ENCODE data around the gene CPPED1. TPM values are rescaled to one million over a fixed set of nuclear protein-coding genes. Genes with fewer than 3 reads are reported as not detected.

The CPPED1 gene
- total RNA-seq, 1 donor from 2014 or later = 15.0 TPM

DNA sequence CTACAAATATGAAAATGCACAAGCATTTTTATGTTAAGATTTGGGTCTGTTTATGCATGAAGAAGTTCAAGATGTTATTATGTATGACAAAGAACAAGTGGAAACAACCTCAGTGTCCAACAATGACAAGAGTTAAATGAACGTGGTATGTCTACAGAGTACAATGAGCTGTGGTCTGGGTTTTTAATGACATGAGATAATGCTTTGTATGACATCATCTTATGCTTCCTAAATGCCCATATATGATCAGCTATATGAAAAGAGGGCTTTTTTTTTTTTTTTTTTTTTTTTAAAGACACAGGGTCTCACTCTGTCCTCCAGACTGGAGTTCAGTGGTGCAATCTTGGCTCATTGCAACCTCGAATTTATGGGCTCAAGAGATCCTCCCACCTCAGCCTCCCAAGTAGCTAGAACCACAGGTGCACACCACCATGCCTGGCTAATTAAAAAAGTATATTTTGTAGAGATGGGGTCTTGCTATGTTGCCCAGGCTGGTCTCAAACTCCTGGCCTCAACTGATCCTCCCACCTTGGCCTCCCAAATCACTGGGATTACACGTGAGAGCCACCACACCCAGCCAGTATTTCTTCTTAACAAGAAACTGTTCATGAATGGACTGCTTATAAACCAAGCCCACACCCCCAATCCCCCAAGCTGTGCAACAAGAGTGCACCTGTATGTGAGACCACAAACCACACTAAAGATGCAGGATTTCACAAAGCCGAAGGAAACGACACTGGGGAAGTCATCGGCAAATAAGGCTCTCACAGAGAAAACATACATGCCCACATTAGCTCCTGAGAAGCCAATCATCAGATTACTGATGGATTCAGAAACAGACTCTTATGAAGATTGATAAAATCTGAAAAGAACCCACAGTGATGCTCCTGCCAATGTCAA lies 114.5 kb downstream of the CPPED1 start:
- no peak for TF ChIP-seq CTCF (conservative IDR thresholded peaks at IDR 0.05; ENCODE audit: low read depth, low read length)
- no peak overlapping the region for H3K4me3 ChIP-seq (ENCODE audit: low read depth, low read length)
- no peak for DNase-seq (ENCODE audit: low read depth)

GRCh38 chr16:12685806-12686205 lies 117.9 kb downstream of the CPPED1 start:
- DNase-seq (ENCODE audit: low read depth) = no peak
- no peak for TF ChIP-seq CTCF (conservative IDR thresholded peaks at IDR 0.05; ENCODE audit: low read depth, low read length)
- no peak overlapping the region for H3K4me3 ChIP-seq (ENCODE audit: low read depth, low read length)

- DNase-seq (ENCODE audit: low read depth) = no peak
- no peak overlapping the region for H3K4me3 ChIP-seq (ENCODE audit: low read depth, low read length)
- no peak for TF ChIP-seq CTCF (conservative IDR thresholded peaks at IDR 0.05; ENCODE audit: low read depth, low read length)
Measured at GRCh38 chr16:12682432-12683165, 121.1 kb downstream of the CPPED1 start.

GRCh38 chr16:12681653-12682052 lies 122.0 kb downstream of the CPPED1 start:
- no peak for DNase-seq (ENCODE audit: low read depth)
- H3K4me3 ChIP-seq (ENCODE audit: low read depth, low read length) = no peak overlapping the region
- no peak for TF ChIP-seq CTCF (conservative IDR thresholded peaks at IDR 0.05; ENCODE audit: low read depth, low read length)

- no peak for TF ChIP-seq CTCF (conservative IDR thresholded peaks at IDR 0.05; ENCODE audit: low read depth, low read length)
- H3K4me3 ChIP-seq (ENCODE audit: low read depth, low read length) = no peak overlapping the region
- no peak for DNase-seq (ENCODE audit: low read depth)
Measured at GRCh38 chr16:12680531-12680930, 123.2 kb downstream of the CPPED1 start.

DNA sequence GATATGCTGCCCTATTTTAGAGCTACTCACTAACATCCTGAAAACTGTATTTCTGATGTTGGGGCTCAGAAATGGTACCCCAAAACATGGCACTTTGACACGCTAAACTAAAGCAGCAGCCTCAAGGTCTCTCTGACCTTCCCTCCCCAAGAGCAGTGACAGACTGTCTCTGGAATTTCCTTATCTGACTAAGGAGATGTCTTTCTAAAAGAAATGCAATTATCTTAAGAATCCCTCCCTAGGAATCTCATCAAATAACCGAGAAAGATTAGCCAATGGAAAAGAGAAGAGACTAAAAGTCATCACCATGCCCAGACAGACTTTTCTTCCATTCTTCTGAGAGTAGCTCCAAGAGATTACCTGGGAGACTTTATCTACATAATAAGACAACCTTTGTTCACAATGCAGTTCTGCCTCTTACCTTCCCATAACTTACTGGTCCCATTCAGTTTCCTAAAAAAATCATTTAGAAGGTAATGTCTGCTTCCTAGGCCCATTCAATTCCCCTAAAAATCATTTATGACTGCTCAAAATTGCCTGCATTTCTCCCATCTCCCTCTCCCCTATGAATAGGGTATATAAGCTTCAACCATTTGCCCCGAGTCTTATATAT lies 123.9 kb downstream of the CPPED1 start:
- no peak for DNase-seq (ENCODE audit: low read depth)

More for the DNA sequence above, 123.9 kb downstream of the CPPED1 start:
- H3K4me3 ChIP-seq (ENCODE audit: low read depth, low read length) = no peak overlapping the region
- TF ChIP-seq CTCF (conservative IDR thresholded peaks at IDR 0.05; ENCODE audit: low read depth, low read length) = no peak
